CD4-positive, alpha-beta T cell treated with Interleukin-2 at 100 ng/mL for 4 hours (primary cell): ENCODE results near the gene PITX3.
"Not testable (repeated sequence)": the region's sequence is repeated elsewhere in the genome, so short reads cannot be mapped to it uniquely, and the experiment has no call there.

Source experiments
- DNase-seq: peaks from one replicate; pipeline ENCODE4 v3.0.0-alpha.2; 2020; ENCODE audit warnings: low spot score

PITX3 gene

DNA sequence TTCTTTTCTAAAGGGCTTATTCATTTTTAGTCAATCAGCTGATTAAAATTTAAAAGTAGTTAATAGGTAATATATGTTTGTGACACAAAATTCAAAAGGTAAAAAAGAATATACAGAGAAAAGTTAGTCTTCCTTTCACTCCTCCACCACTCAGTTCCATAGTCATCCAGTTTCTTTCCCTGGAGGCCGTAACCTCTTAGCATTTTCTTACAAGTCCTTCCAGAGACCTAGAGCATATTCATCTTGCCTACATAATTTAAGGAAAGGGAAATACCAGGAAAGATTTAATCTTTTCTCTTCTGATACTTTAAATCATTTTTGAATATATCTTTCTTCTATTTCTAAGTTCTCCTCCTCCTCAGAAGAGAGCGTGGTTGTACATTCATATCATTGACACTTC is 14.1 kb upstream of the PITX3 start:
- no peak for DNase-seq

DNA sequence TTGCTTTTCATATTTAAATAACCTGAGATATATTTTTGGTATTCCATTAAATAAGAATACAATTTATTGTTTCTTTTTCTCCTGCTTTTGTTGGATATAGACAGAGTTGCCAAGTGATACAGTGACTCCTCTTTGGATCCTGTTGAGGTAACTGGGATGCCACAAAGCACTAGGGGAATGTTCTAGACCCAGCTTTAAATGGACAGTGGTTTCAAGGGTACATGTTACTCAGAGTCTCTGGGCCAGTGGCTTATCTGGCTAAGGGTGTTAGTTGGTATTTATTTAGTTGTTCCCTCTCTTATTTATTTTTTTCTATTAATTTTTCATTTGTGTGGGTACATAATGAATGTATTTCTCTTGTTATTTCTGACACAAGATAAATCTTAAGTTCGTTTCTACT is 13.1 kb upstream of the PITX3 start:
- DNase-seq, result no peak

- not testable (repeated sequence) for DNase-seq
These were observed 11.2 kb upstream of the PITX3 start for GRCh38 chr10:102252508-102252907.

DNA sequence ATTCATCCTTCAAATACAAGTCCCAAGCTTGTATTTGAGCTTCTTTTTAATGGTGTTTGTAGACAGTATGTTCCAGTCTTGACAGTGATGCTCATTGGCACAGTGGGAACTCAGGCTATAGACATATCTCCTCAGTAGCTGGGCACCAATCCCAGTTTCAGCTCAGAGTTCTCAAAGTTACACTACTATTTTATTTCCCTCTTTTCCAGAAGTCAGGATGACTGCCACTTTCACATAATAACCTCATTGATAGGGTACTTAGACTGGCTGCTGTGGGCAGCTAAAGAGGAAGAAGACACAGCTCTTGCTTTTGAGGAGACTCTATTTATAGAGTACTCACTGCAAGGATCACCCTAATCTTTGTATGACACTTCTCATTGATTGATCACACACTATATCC is 6.4 kb upstream of the PITX3 start:
- no peak for DNase-seq

DNA sequence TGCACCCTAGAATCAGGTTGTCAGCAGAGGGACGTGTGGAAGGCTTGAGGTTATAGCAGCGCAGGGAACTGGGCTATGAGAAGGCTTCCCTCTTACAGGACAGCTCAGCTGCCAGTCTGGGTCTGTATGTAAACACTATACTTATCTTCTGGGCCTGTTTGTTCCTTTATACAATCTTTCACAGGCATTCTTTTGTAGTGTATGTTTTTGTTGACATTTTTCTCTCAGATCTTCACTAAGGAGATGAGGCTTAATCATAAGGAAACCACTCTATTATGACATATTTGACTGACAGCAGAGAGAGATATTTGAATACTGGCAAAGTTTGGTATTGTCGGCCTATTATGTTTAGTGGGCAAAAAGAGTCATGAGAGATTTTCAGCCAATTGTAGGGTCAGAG is 4.9 kb upstream of the PITX3 start:
- no peak for DNase-seq

DNA sequence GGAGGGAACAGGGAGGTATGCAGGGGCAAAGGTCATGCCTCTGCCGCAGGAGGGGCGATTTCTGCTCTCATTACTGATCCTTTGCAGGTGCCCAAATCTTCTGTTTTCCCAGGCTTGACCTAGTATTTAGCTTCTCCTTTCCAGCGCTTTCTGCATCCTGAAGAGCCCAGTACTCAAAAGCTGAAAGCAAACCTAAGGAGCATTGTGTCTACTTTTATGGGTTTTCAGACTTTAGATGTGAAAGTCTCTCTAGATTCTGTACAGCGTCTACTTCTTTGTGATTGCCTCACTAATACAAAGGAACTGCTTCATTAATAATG is 4.6 kb upstream of the PITX3 start:
- no peak for DNase-seq

DNA sequence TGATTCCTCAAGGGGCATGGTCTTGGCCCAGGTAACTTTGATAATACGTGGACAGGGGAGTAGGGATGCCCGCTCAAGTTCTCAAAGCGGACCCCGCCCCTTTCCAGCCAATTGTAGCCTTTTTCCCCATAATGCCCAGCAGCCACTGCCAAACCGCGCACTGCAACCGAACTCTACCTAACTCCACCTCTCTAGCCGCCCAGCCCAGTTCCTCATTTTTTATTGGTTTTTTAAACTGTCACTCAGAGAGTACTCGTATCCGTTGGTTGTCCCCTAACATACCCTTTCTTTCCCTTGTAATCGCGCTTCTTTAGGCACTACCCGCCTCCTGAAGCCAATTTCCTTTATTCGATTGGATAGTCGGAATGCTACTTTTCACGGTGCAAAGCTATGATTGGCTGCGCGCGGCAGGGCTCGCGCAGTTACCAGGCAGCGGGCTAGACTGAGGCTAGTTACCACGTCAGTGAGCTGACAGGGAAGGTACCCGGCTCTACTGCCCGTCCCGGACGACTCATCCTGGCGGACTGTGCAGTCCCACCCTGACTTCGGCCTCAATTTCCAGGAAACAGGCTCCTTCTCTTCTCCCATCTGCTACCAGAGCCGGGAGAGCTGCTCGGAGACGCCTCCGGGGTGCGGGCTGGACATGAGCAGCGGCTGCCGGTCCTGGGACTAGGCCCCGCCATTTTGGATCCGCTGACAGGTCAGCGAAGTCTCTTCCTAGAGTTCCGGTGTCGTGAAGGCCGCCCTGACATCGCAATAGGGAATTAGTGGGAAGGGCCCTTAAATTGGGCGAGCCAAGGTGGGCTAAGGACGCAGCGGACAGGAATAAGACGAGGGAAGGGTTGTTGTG is 4.0 kb upstream of the PITX3 start, which contains the start of gene GBF1:
Gene GBF1 (plus strand): TSS at position 451 of the 850 bp plus-strand sequence. CDS start 13,407 bp downstream, outside the sequence.
- peak; percentile 99 for DNase-seq

GRCh38 chr10:102243309-102243708 is 2.0 kb upstream of the PITX3 start:
- DNase-seq, result no peak

- DNase-seq, result no peak
These were observed 790 bp upstream of the PITX3 start for GRCh38 chr10:102242118-102242485.

- DNase-seq, result no peak
These were observed 274 bp downstream of the PITX3 start for GRCh38 chr10:102241032-102241443.

- no peak for DNase-seq
These were observed 763 bp downstream of the PITX3 start for GRCh38 chr10:102240467-102241031.

DNA sequence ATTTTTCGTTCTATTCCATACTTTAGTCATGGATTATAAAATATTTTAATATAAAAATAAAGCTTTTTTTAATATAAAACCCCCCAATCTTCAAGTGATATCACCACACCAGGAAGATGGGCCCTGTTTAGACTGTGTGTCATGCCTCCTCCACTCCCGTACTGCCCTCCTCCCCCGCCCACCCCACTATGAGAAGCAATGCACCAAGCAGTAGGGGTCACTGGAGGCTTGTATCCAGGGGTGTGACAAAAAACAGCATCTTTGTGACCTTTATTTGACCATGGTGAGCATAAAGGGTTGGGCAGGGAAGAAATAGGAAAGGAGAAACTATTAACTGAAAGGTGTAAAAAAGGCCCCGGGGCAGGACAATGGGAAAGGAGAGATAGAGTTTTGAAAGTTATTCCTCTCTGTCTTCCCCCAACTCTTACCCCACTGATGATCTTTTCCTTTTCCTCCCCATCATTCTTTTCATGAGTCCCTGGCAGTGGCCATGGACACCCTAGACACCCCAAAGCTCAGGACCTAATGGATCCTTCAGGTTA is 3.5 kb downstream of the PITX3 start:
- no peak for DNase-seq

DNA sequence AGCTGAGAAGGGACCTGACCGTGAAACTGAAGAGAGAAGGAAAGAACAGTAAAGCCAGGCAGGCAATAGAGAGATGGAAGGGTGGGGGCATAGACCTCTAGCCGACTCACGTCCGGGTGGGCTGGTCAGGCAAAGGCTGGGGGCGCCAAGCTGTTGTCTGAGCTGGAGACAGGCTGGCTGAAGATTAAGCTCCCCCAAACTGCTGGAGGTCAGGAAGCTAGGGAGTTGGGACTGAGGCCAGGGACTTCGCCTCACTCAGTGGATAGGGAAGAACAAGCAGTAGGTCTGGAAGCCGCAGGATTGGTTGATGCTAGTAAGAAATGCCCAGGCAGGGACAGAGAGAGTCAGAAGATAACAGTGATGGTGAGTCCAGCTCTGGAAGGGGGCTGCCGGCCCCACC is 5.3 kb downstream of the PITX3 start:
- no peak for DNase-seq

- DNase-seq, result no peak
These were observed 5.8 kb downstream of the PITX3 start for GRCh38 chr10:102235598-102235920.

DNA sequence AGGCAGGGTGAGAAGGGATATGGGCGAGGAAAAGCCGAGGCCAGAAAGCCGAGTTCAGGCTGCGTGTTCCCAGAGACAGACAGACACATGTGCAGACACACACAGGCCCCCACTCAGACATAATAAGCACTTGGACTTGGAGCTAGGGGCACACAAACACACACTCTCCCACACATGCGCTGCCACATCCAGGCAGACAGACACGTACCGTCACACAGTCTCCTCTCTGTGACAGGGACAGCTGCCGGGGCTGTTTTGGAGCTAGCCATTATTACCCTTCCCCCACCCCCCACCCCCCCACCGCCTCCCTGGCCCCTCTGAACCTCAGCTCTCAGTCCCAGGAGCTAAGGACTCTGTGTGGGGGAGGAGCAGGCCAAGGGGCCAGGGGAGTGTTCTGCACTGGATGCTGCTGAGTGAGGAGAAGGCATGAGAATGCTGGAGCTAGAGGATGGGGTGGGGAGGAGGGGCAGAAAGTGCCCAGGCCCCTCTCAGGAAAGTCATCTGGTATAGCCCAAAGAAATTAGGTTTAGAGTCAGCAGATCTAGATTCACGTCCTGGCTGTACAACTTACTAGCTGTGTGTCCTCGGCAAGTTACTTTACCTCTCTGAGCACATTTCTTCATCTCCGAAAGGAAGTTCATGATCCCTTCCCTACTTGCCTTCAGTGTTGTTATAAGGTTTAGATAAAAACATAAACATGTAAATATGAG is 6.3 kb downstream of the PITX3 start:
- DNase-seq, result no peak

DNA sequence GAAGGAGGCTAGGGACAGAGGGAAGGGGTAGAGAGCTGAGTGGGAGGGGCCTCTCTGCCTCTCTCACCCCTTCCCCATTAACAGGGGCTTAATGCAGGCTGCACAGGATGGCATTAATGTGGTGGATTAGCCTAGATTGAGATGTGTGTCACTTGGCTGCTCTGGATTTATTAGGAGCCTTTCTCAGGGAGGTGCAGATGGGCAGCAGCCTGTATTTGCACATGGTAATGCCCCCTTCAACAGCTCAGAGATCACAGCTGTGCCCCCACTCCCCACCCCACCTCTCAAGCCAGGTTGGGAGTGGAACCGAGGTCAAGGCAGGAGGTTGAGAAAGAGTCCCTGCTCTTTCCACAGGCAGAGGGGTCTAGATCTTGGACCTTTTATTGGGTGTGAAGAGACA is 7.3 kb downstream of the PITX3 start:
- DNase-seq, result no peak

GRCh38 chr10:102231357-102232318 is 9.7 kb downstream of the PITX3 start:
- DNase-seq, result peak; percentile 61

GRCh38 chr10:102230861-102231356 is 10.4 kb downstream of the PITX3 start:
- DNase-seq, result peak; percentile 48

DNA sequence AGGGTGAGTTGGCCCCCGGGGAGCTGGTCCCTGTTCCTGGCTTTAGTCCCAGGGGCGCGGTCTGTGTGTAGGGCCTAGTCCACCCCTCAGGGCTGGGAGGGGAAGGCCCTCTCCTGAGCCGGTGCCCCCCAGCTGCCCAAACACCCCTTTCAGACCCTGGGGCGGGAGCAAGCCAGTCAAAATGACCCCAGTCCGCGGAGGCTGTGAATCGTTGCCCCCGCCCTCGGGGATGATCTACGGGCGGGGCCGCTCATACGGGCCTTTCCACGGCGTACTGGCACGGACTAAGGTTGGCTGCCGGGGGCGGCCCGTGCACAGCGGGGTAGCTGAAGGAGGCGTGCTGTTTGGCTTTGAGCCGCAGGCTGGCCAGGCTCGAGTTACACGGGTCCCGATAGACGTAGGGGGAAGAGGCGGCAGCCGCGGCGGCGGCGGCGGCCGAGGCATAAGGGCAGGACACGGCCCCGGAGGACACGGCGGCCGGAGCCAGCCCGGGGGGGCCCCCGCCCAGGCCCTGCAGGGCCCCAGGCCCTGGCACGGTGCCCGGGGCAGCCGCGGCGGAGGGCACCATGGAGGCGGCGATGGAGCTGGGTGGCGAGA is 10.9 kb downstream of the PITX3 start:
- DNase-seq, result no peak

DNA sequence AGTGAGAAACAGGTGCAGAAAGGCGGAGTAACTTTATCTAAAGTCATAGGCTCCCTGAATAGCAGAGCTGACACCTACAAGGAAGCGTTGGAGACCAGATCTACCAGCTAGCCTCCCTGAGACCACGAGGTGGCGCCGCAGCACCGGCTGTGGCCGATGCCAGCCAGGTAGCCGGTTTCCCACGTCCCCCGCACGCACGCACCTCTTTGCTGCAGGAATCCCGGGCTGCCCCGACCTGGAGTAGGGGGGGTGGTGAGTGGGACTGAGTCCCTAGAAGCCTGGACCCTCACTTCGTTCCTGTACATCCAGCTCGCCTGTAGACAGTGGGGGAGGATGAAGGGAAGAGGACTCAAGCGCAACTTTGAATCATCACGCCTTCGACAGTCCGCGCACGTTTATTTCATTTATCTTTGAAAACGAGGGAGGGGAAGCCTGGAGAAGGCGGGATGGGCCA is 11.5 kb downstream of the PITX3 start:
- peak; percentile 87 for DNase-seq

DNA sequence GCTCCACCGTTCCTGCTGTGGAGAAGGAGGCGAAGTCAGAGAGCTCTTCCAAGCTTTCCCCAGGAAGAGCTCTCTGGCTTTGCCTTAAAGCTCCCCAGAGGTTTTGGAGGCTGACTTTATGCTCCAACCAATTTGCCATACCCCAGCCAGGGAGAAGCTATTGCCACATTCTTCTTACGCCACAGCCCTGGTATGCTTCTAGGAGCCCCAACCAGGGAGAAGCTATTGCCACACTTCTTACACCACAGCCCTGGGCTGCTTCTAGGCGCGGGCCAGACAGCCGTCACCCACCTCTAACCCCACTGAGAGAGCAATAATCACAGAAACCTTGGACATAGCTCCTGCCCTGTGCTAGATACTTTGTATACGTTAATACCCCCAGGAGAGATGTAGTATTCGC is 14.3 kb downstream of the PITX3 start:
- DNase-seq, result no peak
